Limb (tissue), 2 donors: Measurements from ENCODE around the gene SEMA4B.
"Not testable (repeated sequence)": the region's sequence is repeated elsewhere in the genome, so short reads cannot be mapped to it uniquely, and the experiment has no call there.

Experiments used
- DNase-seq, 2 donors: peaks; one replicate each; pipeline ENCODE4 v3.0.0-alpha.2; 2016; ENCODE audit errors: extremely low spot score in 2 of 2

The SEMA4B gene, protein sequence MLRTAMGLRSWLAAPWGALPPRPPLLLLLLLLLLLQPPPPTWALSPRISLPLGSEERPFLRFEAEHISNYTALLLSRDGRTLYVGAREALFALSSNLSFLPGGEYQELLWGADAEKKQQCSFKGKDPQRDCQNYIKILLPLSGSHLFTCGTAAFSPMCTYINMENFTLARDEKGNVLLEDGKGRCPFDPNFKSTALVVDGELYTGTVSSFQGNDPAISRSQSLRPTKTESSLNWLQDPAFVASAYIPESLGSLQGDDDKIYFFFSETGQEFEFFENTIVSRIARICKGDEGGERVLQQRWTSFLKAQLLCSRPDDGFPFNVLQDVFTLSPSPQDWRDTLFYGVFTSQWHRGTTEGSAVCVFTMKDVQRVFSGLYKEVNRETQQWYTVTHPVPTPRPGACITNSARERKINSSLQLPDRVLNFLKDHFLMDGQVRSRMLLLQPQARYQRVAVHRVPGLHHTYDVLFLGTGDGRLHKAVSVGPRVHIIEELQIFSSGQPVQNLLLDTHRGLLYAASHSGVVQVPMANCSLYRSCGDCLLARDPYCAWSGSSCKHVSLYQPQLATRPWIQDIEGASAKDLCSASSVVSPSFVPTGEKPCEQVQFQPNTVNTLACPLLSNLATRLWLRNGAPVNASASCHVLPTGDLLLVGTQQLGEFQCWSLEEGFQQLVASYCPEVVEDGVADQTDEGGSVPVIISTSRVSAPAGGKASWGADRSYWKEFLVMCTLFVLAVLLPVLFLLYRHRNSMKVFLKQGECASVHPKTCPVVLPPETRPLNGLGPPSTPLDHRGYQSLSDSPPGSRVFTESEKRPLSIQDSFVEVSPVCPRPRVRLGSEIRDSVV

DNA sequence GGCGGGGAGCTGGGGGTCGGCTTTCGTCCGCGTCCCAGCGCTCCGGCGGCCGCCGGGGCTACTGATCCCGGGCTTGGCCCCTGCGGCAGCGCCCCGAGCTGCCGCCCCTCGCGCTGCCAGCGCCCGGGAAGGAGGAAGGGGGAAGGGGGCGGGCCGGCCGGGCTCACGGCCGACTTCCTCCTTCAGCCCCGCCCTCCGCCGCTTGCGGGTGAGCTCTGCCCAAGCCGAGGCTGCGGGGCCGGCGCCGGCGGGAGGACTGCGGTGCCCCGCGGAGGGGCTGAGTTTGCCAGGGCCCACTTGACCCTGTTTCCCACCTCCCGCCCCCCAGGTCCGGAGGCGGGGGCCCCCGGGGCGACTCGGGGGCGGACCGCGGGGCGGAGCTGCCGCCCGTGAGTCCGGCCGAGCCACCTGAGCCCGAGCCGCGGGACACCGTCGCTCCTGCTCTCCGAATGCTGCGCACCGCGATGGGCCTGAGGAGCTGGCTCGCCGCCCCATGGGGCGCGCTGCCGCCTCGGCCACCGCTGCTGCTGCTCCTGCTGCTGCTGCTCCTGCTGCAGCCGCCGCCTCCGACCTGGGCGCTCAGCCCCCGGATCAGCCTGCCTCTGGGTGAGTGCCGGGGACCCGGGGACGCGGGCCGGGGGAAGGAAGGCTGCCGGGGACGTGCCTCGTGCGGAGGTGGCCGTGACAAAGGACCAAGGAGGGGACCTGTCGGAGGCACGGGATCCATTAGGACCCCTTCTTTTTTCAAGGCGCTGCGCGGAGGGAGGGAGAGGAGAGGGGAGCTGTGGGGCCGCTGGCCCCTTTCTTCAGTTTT, at the start of gene SEMA4B:
Gene SEMA4B (plus strand): TSS at position 201 of the 814 bp plus-strand sequence. CDS start 249 bp downstream, at position 450.
- peak; percentile 57 to 83 for DNase-seq

DNA sequence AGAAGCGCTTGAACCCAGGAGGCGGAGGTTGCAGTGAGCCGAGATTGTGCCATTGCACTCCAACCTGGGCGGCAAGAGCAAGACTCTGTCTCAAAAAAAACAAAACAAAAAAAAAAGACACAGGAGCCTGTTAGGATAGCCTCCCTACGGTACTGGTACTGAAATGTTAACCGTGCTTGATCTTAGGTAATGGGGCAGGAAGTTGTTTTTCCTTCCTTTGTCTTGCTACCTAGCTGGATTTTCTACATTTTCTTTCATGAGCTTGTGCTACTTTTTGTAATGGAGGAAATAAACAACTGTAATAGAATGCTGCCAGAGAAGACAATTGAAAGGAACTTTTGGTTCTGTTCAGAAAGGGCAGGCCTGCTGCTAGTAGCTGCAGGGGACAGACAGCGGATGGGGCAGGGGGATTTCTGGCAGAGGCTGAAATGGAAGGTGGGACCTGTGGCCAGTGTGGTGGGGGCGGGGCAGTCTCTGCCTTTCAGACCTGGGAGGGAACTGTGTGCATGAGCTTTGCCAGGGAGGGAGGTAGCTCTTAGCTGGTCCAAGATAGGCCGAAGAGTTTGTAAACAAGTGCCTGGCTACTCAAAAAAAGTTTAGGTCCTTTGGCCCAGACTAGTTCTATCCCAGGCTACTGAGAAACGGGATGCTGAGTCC, 49.0 kb upstream of the SEMA4B start:
- no peak for DNase-seq

DNA sequence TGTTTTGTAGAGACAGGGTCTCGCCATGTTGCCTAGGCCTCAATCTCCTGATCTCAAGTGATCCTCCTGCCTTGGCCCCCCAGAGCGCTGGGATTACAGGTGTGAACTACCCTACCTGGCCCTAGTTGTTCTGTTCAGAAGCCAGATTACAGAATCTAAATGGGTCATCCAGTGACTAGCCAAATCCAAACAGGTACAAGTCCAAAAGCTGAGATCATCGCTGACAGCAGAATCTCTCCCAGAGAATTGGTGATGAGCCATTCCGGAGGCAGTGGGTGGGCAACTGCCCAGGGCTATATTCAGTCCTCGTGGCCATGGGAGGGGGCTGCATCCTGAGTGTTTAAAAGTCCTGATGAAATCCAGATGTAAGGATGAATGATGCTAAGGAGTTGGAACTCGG, 47.5 kb upstream of the SEMA4B start:
- no peak for DNase-seq

DNA sequence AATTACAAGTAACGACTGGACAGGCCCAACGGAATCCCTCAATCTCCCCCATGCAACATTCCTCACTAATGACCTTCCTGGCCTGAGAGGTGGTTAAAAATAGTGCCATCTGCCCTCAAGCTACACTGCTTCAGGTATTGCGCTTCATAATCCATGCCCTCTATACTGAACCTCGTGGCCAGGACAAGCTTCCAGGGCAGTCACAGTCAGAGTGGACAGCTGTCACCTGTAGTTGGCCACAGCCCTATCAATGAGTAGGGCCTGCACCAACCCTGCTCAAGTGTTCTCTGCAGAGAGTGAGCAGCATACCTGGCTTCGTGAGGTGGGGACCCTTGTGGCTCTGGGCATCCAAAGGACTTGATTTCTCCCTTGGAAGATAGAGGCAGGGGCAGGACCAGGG, 46.9 kb upstream of the SEMA4B start:
- DNase-seq: no peak

DNA sequence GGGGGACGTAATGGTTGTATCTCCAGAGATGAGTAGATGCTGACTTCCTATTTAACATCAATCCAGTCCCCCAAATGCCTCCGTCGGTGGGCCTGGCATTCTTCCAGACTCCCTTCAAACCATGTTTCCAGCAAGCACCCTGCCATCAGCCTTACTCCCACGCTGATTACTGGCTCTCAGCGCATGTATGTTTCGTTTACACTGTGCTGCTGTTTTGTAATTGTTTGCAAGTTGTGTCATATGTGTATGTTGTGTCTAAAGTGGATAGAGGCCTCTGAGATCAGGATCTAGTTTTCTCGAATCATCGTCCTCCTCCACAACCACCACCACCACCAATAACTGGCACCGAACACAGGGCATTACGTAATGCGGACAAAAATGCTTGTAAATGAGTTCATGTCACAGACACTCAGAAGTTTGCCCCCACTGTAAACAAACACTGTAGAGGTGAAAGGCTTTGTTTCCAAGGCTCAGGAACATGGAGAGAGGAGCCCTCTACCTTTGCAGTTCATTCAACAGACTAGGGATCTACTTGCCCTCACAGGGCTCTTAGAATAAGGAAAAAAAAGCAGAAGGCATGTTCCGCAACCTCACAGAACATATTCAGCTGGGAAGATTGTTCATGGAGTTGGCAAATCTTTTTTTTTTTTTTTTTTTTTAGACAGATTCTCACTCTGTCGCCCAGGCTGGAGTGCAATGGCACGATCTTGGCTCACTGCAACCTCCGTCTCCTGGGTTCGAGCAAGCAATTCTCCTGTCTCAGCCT, 46.1 kb upstream of the SEMA4B start:
- no peak for DNase-seq

DNA sequence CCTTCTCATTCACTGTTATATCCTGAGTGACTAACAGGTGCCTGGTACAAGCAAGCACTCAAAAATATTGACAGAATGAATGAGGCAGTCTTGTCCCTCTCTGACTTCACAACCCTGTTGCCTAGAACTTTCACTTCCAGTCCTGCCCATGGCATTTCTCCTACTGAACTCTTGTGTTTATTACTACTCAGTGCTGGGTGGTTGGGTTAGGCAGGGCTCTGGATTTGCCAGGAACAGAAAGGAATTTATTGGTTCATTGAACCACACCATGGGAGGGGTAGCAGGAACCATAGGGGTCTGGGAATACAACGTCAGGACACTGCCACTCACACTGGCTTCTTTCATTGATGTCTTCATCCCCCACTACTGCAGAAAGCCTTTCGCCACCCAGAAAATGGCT, 41.9 kb upstream of the SEMA4B start:
- no peak for DNase-seq

DNA sequence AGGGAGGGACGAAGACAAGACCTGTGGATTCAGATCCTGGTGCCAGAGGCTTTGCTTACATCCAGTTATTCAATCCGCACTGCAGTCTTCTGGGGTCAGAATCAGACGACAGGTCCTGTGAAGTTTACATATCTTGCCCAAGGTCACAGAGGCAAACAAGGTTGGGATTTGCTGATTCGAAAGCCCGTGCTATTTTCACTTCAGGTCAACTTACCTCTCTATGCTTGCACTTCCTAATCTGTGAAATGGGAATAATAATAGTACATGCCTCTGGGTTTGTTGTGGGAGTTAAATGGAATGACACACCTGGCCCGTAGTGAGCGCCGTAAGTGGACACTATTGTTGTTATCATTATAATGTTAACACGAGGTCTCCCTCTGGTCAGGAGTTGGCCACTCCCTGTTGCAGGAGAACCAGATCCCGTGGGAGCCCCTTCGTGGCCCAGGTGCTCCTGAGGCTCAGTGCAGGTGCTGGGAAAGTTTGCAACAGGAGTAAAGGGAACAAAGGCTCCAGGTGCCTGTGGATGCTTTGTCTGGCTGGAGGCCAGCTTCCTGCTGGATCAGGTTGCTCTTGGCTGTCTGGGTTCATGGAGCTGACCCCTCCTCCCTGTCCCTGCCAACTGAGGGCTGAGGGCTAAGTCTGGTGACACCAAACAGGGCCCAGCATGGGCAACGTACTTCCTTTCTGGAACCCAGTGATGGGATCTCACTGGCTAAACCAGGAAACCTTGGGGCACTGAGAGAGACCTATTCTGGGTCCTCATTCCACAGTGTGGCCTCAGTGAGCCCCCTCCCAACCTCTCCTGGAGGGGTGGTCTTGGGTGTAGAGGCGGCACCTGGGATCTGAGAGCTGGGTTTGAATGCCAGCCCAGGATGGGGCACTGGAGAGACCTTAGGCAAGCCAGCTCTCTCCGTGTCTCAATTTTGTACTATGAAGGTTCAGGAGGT, 40.1 kb upstream of the SEMA4B start:
- no peak for DNase-seq

DNA sequence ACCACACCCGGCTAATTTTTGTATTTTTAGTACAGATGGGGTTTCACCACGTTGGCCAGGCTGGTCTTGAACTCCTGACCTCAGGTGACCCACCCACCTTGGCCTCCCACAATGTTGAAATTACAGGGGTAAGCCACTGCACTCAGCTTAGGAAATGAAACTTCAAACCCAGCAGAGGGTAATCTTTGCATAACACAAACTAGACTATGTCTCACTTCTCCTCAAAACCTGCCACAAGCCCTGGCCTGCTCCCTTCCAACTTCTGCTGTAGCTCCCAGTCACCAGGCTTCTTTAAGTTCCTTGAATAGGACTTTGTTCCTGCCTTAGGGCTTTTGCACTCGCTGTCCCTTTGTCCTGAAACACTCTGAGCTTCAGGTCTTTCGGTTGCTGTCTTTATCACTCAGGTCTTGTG, 39.2 kb upstream of the SEMA4B start:
- DNase-seq: no peak

DNA sequence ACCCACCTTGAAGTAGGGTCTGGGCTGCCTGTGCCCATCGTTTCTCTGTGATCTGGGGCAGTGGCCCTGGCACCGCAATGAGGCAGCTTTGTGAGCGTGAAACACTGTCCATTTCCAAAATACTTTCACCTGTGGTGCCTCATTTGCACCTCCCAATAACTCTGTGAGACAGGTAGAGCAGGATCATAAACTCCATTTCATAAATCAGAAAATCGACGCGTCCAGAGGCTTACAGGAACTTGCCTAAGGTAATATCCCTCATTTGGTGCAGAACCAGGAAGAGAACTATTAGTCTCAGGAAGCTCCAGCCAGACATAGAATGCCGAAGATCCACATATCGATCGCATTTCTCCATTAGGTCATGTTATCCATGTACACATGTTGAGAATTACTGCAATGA, 38.2 kb upstream of the SEMA4B start:
- no peak for DNase-seq

DNA sequence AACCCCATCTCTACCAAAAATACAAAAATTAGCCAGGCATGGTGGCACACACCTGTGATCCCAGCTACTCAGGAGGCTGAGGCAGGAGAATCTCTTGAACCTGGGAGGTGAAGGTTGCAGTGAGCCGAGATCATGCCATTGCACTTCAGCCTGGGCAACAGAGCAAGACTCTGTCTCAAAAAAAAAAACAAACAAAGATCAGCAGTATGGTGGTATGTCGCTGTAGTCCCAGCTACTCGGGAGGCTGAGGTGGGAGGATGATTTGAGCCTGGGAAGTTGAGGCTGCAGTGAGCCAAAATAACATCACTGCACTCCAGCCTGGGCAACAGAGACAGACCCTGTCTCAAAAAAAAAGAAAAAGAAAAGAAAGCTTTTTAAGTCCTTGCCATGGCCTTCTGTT, 36.9 kb upstream of the SEMA4B start:
- DNase-seq: not testable (repeated sequence)

DNA sequence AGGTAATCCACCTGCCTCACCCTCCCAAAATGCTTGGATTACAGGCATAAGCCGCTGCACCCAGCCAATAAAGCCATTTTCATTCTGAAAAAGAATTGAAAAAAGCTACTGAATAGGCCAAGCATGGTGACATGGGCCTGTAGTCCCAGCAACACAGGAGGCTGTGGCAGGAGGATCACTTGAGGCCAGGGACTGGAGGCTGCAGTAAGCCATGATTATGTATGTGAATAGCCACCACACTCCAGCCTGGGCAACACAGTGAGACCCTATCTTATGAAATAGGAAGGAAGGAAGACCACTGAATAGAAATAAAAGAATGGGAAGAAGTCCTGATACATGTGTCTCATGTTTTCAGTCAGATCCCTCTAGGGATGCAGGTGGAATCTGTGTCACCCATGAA, 36.0 kb upstream of the SEMA4B start:
- DNase-seq: no peak

DNA sequence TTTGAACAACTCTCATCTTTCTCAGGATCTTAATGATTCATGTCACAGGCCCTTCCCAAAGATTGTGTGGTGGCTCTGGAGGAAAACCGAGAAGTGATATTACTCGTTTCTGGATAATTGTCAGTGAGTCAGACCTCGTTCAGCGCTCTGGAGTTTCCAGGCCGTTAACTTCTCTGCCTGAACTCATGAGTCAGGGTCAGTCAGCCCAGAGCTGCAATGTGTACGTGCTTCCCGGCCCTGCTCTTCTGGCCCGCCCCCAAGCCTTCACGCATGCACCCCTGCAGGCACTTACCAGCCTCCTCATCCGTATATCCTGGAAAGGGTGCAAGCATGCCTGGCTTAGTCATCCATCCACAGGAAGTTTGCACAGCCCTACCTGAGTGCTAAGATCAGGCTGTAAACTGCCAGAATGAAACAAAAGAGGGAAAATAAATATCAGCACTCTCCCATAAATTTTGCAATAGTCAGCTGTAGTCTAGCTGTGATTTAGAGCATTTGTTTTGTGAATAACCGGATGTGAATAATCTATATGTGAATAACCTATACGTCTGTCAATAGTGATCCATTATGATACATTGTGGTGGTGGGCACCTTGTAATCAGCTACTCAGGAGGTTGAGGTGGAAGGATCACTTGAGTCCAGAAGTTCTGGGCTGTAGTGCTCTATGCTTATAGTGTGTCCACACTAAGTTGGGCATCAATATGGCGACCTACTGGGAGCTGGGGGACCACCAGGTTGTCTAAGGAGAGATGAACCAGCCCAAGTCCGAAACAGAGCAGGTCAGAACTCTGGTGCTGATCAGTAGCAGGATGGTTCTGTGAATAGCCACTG, 35.3 kb upstream of the SEMA4B start:
- no peak for DNase-seq

DNA sequence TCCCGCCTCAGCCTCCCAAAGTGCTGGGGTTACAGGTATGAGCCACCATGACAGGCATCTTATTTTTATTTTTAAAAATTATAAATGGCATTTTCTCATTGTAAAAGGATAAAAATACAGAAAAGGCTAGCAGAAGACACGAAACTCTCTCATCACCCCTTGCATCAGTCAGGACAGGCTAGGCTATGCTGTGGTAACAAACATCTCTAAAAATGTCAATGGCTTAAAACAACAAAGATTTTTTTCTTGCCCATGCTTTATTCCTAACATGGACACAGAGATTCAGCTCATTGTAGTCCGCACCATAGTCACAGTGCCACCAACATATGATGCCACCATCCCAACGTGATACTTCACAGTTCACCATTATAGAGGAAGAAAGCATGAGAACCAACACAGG, 34.0 kb upstream of the SEMA4B start:
- no peak for DNase-seq

DNA sequence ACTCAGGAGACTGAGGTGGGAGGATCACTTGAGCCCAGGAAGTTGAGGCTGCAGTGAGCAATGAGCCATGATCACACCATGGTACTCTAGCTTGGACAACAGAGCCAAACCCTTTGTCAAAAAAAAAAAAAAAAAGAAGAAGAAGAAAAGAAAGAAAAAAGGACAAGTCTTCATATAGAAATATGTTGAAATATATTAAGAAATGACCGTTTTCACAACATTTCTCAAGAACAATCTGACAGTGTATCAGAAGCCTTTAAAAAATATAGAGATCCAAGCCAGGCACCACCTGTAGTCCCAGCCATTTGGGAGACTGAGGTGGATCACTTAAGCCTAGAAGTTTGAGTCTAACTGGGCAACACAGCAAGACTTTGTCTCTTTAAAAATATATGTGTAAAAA, 29.5 kb upstream of the SEMA4B start:
- DNase-seq: no peak

DNA sequence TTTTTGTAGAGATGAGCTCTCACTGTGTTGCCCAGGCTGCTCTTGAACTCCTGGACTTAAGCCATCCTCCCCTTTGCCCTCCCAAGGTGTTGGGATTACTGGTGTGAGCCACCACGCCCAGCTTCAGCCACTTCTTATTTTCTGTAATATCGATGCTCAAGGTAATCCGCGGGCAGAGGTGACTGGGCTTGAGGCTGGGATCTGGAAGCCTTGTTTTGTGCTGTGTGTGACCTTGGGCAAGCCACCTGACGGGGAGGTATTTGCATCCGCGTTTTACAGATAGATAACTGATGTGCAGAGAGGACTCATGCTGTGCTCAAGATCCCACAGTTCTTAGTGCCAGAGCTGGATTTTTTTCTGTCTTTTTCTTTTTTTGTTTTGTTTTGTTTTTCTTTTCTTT, 27.8 kb upstream of the SEMA4B start:
- DNase-seq: no peak

DNA sequence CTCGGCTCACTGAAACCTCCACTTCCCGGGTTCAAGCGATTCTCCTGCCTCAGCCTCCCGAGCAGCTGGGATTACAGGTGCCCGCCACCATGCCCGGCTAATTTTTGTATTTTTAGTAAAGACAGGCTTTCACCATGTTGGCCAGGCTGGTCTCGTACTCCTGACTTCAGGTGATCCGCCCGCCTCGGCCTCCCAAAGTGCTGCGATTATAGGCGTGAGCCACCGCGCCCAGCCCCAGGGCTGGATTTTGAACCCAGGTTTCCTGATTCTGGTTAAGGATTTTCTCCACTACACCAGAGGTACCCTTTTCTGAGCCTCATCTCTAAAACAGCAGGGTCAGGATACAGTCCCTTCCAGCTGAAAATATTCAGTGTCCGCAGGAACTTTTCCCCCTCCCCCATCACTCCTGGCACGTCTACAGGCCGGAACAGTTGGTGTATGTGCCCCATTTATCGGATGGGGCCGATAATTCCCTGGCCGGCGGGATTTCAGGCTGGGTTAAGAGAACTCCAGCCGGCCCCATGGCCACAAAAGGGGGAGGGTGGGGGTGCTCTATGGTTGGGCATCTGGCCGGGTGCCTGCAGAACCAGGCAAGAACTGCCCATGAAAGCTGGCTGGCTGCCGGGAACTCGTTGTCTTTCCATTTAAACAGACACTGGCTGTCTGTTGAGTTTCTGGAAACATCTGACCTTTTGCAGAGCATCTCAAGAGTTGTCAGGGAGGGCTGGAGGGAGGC, 26.8 kb upstream of the SEMA4B start:
- peak; percentile 44 to 77 for DNase-seq

DNA sequence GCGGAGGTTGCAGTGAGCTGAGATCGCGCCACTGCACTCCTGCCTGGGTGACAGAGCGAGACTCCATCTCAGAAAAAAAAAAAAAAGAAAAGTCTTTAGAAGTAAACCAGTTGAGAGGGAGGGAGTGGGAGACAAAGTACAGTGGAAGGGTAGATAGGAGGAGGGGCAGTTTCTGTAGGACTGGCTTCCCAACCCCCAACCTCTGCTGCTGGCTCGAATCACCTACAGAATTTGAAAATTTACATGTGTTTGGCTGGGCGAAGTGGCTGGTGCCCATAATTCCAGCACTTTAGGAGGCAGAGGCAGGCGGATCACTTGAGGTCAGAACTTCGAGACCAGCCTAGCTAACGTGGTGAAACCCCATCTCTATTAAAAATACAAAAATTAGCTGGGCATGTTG, 24.1 kb upstream of the SEMA4B start:
- no peak for DNase-seq
